HG03439 (cell line): ENCODE measurements around the gene MUC5AC.
"Not testable (repeated sequence)": the region's sequence is repeated elsewhere in the genome, so short reads cannot be mapped to it uniquely, and the experiment has no call there.

Experiments
- ATAC-seq: cut with Tn5 transposase; IDR thresholded peaks from one replicate; pipeline ENCODE4 v1.9.1; 2021; ENCODE audit warnings: mild to moderate bottlenecking, moderate library complexity; ENCODE audit not compliant: unreplicated experiment

The MUC5AC gene

DNA sequence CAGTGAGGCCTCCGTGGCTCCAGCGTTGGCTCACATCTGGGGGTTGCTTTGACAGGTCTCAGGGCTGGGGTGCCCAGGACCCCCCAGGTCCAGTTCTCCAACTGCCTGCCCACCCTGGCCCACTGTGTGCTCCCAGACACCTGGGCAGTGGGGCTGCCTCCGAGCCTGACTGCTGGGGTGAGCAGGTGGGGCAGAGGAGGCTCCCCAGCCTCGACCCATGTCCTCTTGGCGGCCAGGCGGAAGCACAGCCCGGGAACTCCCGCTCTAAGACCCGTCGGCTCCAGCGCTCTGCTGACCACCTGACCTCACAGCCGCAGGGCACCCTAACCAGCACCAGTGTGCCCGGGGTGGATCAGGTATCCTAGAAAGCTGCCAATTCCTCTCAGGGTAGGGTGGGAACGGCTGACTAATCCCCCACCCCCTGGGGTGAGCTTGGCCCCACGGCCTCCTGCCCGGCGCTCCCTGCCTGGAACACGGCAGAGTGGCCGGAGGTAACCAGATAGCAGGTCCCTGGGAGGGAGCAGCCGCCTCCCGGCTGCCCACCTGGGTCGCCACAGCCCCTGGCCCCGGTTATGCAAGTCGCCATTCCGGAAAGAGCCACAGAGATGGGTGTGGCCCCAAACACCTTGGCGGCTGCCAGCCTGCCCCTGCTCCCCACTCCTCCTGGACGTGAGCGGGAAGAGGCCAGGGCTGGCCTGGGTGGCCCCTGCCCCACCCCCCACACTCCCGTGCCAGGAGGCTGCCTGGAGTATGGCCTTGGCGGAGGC is 45.9 kb downstream of the MUC5AC start:
- ATAC-seq = no peak

DNA sequence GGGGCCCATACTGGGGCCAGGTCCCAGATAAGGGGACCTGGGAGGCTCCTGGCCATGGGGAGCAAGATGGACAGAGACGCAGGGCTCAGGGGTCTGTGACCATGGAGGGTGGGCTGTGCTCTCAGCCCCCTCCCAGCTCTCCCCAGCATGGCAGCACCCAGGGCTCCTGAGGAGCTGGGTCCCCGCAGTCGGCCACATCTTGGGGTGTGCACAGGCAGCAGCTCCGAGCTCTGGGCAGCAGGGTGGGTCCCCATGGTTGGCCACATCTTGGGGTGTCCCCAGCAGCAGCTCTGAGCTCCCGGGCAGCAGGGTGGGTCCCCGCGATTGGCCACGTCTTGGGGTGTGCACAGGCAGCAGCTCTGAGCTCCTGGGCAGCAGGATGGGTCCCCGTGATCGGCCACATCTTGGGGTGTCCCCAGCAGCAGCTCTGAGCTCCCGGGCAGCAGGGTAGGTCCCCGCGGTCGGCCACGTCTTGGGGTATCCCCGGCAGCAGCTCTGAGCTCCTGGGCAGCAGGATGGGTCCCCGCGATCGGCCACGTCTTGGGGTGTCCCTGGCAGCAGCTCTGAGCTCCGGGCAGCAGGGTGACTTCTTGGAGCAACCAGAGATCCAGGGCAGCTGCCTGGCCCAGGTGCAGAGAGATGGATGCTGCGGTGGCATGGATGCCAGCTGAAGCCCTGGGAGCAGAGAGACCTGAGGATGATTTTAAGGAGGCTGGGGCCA is 46.8 kb downstream of the MUC5AC start:
- no peak for ATAC-seq

DNA sequence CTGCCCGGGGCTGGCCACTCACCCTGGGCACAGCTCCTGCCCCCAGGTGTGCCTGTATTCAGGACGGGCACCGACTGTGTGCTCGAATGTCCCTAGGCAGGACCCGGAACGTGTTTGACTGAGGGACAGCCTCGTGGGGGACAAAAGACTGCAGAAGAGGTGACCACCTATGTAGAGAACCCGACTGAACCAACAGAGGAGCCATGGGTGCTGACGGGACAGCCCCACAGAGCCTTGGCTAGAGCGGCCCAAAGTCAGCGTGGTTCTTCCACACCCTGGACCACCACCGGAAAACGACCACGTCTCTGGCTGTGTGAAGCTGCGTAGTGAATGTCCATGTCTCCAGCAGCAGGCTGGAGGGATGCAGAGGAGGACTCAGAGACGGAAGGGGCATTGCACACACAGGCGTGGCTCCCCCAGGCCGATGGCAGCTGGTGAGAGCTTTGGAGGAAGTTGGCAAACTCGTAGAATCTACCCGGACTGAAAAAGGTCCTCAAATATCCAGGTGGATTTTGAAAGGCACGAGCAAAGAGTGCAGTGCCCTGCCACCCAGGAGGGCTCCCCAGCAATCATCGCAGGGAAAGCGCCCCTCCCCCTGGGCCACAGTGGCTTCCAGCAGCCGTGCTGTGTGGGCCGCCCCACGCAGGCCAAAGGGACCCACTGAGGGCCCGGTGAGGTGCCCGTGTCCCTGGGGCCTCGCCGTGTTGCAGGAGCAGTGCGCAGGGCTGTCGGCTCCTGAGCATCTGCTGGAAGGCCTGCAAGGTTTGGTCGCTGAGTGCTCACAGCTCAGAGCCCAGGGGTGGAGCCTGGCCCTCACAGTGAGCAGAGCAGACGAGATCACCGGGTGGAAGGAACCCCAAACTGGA is 47.6 kb downstream of the MUC5AC start:
- no peak for ATAC-seq

DNA sequence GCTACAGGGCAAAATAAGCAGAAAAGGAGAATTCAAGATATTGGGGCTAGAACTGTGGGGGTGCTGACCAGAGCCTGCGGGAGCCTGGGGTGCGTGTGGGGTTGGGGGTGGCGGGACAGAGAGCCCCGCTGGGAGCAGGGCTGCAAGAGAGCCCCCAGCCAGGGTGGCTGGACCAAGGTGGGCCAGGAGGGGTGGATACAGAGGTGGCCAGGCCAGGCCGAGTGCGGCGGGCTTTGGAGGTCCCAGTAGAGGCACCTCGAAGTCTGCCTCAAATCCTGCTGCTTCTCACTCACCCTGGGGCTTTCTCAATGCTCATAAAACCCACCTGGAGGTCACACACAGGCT is 48.2 kb downstream of the MUC5AC start:
- ATAC-seq = no peak

DNA sequence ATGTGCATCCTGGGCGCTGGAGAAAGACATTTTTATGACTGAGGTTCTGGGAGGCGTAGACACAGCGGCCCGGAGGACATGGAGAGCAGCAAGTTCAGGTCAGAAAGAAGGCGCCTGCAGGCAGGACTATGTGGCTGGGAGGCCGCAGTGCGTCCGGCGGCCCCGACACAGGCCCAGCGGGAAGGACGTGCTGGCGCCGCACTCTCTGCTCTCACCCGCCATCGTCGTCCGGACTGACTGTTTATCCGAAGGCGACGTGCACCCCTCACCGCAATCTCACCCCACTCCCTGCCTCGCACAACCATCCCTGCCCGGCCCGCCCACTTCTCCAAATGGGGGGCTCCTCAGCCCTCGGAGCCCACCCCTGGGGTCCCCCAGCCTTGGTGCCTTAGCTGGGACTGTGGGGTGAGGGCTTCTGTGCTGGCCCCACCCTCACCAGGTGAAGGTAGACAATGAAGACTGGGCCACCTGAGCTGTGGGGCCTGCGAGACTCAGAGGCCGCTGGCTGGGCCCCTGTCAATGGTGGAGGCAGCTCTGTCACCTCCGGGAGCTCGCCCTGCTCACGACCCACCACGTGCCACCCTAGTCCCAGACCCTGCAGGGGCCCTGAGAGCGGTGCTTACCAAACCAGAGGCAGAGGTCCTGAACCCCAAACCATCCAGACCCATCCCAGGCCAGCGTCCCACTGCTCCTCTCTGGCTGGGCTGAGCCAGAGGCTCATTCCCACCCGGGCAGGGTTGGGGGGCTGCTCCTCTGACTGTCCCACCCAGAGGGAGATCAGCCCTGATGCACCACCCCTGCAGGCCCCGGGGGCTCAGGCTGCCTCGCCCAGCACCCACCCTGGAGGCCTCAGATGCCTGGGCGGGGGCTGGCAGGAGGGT is 48.9 kb downstream of the MUC5AC start:
- ATAC-seq = no peak

DNA sequence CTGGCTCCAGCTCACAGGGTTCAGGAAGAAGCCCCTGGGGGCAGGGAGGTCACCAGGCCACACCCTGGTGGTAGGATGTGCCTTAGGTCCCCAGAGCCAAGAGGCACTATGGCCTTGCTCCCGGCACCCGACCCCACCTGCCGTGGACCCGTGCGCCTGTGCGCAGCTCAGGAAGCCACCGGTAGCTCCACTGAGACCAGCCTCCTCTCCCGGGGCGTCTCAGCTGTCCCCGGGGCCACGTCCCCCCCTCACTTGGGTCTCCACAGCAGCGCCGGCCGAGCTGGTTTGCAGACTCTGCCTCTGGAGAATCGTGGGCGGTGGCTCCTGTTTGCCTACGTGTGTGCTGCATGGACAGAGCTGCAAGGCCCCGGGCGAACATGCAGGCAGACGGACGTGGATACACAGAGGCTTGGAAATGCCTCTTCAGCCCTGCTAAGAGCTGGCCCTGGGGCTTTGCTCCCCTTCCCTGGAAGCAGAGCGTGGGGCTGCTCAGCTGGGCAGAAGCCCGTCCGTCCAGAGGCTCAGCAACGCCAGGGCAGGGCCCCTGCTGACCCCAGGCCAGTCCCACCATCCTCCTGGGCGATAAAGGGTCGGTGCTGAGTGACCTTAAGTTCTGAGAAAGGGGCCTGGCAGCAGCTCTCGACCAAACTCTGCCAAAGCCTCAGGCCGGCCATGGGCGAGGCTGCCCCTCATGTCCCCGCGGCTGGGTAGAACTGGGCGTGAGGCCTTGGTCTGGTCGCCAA is 49.8 kb downstream of the MUC5AC start:
- no peak for ATAC-seq

DNA sequence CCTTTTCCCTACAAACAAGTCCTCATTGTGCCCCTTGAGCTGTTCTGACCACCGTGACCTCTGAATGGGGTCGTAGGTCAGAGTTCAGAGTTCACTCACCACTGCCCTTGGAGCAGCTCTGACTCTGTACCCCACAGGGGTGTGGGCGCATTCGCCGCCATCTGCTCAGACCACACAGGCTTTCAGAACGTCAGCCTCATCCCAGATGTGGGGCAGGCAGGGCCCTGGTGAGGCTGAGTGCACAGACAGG is 50.3 kb downstream of the MUC5AC start:
- no peak for ATAC-seq

DNA sequence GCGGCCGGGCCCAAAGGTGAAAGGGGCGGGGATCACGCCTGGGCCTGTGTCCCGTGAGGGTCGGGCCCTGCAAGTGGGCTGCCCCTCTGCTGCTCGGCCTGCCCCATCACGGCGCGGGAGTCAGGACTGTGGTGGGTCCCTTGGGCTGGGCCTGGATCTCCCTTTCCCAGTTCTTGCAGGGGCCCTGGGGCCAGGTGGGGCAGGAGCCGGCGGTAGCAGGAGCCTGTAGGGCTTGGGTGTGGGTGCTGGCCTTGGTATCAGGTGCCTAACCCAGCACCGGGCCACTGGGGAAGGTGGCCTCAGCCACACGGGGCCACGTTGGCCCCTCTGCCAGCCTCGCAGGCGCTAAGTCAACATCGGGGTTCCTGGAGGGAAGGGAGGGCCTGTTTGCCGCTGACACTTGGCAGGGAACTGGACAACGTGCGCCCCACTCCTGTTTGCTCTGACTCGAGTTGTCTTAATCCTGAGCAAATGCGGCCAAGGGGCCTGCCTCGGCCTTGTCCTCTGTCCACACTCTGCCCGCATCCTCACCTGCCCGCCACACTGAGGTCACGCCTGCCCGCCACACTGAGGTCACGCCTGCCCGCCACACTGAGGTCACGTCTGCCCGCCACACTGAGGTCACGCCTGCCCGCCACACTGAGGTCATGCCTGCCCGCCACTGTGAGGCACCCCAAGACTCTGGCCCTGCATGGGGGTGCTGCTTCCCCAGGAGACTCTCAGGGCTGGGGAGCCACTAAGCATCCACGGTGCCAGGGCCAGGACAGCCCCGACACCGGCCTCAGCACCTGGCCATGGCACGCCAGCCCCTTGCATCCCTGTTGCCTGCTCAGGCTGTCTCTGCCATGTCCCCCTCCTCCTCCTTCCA is 50.9 kb downstream of the MUC5AC start:
- no peak for ATAC-seq

DNA sequence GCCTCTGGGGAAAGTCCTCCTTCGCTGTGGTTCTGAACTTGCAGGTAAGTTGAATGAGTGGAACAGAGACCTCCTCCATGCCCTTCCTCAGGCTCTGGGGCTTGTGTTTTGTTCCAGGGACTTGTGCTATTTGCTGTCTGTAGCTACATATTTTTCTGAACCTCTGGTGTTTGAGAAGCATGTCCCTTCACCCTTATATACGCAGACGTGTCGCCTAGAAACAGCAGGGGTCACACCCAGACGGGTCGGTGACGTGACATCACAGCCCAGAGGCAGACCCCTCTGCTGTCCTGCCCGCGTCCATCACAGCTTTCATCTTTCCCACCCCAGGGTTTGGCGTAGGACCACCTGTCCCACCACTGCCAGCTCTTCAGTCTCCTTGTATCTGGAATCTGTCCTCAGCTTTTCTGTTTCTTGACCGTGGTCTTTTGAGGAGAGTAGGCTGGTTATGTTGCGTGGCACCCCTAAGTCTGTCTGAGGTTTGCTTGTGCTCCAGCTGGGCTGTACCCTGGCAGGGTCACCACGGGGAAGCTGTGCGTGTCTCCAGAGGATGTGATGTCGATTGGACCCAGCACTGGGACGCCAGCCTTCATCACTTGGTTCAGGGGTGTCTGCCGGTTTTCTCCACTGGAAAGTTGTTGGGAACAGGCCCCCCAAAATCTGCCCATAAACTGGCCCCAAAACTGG is 51.8 kb downstream of the MUC5AC start:
- no peak for ATAC-seq

DNA sequence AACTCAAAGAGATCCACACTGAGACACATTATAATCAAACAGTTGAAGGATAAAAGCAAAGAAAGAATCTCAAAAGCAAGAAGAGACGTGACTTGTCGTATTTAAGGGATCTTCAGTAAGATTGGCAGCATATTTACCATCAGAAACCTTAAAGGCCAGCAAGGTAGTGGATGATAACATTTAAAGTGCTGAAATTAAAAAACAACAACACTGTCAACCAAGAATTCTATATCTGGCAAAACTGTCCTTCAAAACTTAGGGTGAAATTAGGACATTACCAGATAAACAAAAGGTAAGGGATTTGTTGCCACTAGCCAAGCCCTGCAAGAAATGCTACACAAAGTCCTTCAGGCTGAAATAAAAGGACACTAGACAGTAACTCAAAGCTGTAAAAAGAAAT is 54.1 kb downstream of the MUC5AC start:
- ATAC-seq = no peak

DNA sequence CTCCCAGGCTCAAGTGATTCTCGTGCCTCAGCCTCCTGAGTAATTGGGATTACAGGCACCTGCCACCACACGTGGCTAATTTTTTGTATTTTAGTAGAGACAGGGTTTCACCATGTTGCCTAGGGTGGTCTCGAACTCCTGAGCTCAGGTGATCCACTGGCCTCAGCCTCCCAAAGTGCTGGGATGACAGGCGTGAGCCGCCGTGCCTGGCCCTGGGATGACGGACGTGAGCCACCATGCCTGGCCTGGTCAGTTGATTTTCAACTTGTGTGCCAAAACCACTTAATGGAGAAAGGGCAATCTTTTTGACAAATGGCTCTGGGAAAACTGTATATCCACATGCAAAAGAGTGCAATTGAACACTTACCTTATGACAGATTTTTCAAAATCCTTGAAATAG is 58.1 kb downstream of the MUC5AC start:
- ATAC-seq = not testable (repeated sequence)

DNA sequence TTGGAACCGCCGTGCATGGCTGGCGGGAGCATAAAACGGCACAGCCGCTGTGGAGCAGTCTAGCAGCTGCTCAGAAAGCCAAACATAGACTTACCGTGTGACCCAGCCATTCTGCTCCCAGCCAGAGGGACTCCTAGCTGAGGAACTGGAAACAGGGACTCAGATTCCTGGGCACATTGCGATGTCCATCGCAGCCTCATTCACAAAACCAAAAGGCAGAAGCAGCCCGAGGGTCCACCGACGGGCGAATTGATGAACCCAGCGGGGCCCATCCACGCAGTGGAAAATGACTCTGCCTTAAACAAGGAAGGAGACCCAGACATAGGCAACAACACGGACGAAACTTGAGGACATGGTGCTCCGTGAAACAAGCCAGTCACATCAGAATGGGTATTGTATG is 59.4 kb downstream of the MUC5AC start:
- ATAC-seq = no peak

DNA sequence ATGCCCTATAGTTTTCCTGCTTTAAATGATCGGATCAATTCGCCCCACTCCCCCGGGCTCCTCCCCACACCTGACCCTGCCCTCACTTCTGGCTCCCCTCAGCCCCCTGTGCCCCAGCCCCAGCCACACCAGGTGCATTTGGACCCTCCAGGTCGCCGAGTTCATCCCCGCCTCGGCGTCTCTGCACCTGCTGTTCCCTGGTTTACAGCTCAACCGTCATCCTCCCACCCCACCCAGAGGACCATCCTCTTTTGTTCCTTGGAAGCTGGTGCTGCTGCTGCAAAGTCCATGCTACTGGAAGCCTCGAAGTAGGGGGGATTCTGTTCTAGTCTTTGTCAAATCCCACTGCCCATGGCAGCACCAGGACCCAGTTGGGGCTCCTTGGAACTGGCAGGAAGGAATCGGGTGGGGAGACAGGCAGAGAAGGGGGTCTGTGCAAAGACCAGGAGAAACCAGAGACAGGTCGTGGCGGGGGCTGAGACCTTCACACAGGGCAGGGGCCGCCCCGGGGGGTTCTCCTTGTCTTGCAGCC is 60.6 kb downstream of the MUC5AC start:
- ATAC-seq = no peak

DNA sequence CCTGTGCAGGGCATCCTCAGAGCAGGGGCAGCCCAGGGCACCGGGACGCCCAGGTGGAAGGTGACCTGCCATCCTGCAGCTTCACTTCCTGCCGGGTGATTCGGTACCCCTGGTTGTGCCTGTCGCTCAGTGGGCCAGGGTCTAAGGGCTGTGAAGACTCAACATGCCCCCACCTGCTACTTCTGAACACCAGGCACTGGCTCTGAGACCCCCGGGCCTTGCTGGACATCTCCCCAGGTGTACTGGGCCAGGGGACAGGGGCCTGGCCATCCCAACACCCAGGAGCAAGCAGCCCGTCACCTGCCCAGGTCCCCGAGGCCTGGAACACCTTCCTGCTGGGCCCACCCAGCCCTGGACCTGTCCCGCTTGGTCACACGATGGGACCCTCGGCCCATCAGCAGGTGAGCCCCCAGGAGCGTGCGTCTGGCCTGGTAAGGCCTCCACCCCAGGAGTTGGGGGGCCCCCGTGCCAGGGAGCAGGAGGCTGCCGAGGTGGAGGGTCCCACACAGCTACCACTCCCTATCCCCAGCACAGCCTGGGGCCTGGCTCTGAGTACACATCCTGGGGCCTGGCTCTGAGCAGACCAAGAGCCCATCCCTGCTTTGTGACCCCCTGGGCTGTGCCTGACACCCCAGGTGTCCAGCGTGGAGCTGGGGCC is 61.2 kb downstream of the MUC5AC start:
- ATAC-seq = no peak

DNA sequence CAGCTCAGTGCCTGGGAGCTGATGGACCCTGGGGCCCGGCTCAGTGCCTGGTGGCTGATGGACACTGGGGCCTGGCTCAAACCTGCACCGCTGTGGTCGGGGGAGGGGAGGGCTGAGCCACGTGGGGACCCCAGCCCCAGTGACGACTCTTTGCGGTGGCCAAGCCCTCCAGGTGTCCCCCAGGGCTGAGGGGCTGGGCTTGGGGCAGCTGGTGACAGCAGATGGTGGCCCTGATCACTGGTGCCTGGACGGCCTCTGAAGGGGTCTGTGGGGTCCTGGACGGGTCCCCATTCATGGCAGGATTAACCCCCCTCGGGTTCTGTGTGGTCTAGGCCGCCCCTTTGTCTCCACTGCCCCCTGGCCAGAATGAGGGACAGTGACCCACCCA is 61.7 kb downstream of the MUC5AC start:
- no peak for ATAC-seq

DNA sequence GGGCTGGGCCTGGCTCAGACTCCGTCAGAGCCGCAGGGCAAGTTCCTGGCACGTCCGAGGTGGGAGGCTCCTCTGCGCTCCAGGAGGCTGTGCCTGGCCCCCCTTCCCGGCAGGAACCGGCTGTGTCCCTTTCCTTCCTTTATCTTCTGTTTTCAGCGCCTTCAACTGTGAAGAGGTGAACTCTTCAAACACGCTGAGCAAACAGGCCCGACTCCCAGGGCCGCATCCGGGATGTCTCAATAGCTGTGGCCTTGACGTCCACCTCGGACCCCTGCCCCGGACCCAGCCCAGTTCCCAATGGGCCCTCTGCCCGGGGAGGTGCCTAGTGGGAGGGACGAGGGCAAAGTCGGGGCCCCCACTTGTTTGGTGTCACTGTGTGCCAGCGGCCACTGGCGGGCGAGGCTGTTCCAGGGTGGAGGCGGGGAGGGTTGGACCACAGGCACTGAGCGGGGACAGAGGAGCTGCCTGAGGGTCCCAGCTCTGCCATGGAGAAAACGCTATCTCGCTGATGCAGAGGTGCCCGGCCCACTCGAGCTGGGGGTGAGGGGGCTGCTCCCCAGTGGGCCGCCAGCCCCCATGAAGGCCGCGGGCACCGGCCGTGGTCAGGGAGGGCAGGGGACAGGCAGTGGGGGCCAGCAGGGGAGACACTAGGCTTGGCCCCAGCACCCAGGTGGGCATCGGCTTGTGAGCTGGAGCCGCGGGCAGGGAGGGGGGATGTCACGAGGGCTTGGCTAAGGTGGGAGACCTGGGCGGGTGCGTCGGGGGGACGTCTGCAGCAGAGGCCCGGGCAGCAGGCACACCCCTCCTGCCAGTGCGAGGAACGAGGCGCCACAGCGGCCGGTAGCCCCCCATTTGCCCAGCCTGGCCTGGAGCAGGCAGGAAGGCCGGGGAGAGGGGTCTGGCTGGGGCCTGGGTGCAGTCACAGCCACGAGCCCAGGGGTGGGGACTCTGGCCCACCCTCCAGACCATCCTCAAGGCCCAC is 62.4 kb downstream of the MUC5AC start:
- ATAC-seq = no peak
